ENCODE data around the gene MSL3B.

MSL3B gene

GRCh38 chr2:233846387-233847247, 21.6 kb downstream of the MSL3B start:
- no peaks in the 10 kb centered on the region for H3K27me3 ChIP-seq (ENCODE audit: insufficient read depth, low read length)
- TF ChIP-seq POLR2A (IDR thresholded peaks at IDR 0.05; ENCODE audit: borderline replicate concordance, extremely low read depth, insufficient read depth, insufficient read length): no peak
- TF ChIP-seq ZBTB33 (IDR thresholded peaks at IDR 0.05; ENCODE audit: extremely low read depth, insufficient replicate concordance, low read length): no peak
- no peak for TF ChIP-seq YY1 (IDR thresholded peaks at IDR 0.05; ENCODE audit: extremely low read depth, insufficient replicate concordance, low read depth, low read length)
- no peak for TF ChIP-seq POLR2AphosphoS5 (IDR thresholded peaks at IDR 0.05; ENCODE audit: low read depth, low read length)
- no peak for TF ChIP-seq ELF1 (IDR thresholded peaks at IDR 0.05; ENCODE audit: borderline replicate concordance, low read depth)
- TF ChIP-seq CBX3 (IDR thresholded peaks at IDR 0.05; ENCODE audit: low read depth): no peak
- no peak for TF ChIP-seq EGR1 (IDR thresholded peaks at IDR 0.05; ENCODE audit: low read depth)
- TF ChIP-seq FOSL1 (IDR thresholded peaks at IDR 0.05; ENCODE audit: low read depth): no peak
- no peak for TF ChIP-seq ZNF274 (IDR thresholded peaks at IDR 0.05; ENCODE audit: low read depth, low read length)
- TF ChIP-seq REST (IDR thresholded peaks at IDR 0.05; ENCODE audit: low read depth): no peak
- no peak for TF ChIP-seq RAD21 (IDR thresholded peaks at IDR 0.05; ENCODE audit: low read depth)
- TF ChIP-seq SIN3A (IDR thresholded peaks at IDR 0.05; ENCODE audit: low read depth): no peak
- H3K9me3 ChIP-seq (ENCODE audit: control insufficient read depth in 1 of 2, insufficient read depth in 1 of 2, low read depth in 1 of 2, low read length in 2 of 2): no peaks in the 10 kb centered on the region
- CTCF ChIA-PET: no interaction called here
- H4K20me1 ChIP-seq (ENCODE audit: insufficient read depth): peaks cover 14% of the 10 kb centered on the region; the same call in 1 of the 2 replicates
- H3K4me2 ChIP-seq (ENCODE audit: low read length): no peak overlapping the region
- no TSS peak for BruUV-seq (replicated peaks)
- no peak overlapping the region for H3K27ac ChIP-seq (ENCODE audit: low read depth, low read length)
- POLR2A ChIA-PET: no interaction called here
- no peak overlapping the region for H3K9ac ChIP-seq (ENCODE audit: low read length)
- H3K36me3 ChIP-seq (ENCODE audit: control insufficient read depth in 1 of 2, insufficient read depth in 2 of 2, low read length in 2 of 2): peaks cover 79 to 96% of the 10 kb centered on the region in 2 experiments
- ATAC-seq (0 out of 2 replicates have a peak, but pooled peaks have one; percentile 34), DNase-seq (ENCODE audit: low read depth, low spot score) (no peak)
- H3K79me2 ChIP-seq (ENCODE audit: insufficient read depth, low read length): peaks cover 99% of the 10 kb centered on the region
- H3K9me2 ChIP-seq (ENCODE audit: insufficient read depth): no peaks in the 10 kb centered on the region
- intact Hi-C loops (cut with micrococcal nuclease): no loop called here
- no peaks in the 10 kb centered on the region for H3K4me1 ChIP-seq (ENCODE audit: control insufficient read depth in 1 of 2, insufficient read depth in 2 of 2, low read length in 2 of 2)
- H2AFZ ChIP-seq (ENCODE audit: low read depth, low read length, poor library complexity, severe bottlenecking): no peak overlapping the region
- RAD21 ChIA-PET (ENCODE audit: low non-redundant PET in 1 of 2, low total read pairs in 2 of 2, uncharacterized antibody in 2 of 2, unreplicated experiment in 2 of 2): no interaction called here
- no peak overlapping the region for H3K4me3 ChIP-seq (replicated peaks in 1 of 2; ENCODE audit: low read depth in 1 of 2, low read length in 2 of 2)

Measured in HCT116 (cell line).